ENCODE measurements around the gene B3GALT6.

Gene B3GALT6

GRCh38 chr1:1230656-1231399 lies 1.2 kb upstream of the B3GALT6 start:
- H3K4me3 ChIP-seq (replicated peaks; ENCODE audit: insufficient read depth, low read length) = peak overlapping the region; percentile 89
- no peaks in the 10 kb centered on the region for H3K27me3 ChIP-seq (ENCODE audit: insufficient read depth, poor library complexity, severe bottlenecking)
- peak; percentile 26 to 32 for DNase-seq (ENCODE audit: low read depth in 1 of 2, low spot score in 1 of 2)
- H3K27ac ChIP-seq (replicated peaks) = peak overlapping the region; percentile 90
- TF ChIP-seq, protein P1, sequence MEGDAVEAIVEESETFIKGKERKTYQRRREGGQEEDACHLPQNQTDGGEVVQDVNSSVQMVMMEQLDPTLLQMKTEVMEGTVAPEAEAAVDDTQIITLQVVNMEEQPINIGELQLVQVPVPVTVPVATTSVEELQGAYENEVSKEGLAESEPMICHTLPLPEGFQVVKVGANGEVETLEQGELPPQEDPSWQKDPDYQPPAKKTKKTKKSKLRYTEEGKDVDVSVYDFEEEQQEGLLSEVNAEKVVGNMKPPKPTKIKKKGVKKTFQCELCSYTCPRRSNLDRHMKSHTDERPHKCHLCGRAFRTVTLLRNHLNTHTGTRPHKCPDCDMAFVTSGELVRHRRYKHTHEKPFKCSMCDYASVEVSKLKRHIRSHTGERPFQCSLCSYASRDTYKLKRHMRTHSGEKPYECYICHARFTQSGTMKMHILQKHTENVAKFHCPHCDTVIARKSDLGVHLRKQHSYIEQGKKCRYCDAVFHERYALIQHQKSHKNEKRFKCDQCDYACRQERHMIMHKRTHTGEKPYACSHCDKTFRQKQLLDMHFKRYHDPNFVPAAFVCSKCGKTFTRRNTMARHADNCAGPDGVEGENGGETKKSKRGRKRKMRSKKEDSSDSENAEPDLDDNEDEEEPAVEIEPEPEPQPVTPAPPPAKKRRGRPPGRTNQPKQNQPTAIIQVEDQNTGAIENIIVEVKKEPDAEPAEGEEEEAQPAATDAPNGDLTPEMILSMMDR (IDR thresholded peaks at IDR 0.05; ENCODE audit: insufficient read depth, low read length) = no peak
- peak; percentile 34; the same call in 1 of the 2 replicates for TF ChIP-seq POLR2AphosphoS5 (IDR thresholded peaks at IDR 0.05; ENCODE audit: low read depth)
- 0 out of 2 replicates have a peak, but pooled peaks have one; percentile 9 for TF ChIP-seq GABPA (IDR thresholded peaks at IDR 0.05; ENCODE audit: low read depth)
- TF ChIP-seq REST (IDR thresholded peaks at IDR 0.05; ENCODE audit: insufficient replicate concordance, low read depth) = no peak

DNA sequence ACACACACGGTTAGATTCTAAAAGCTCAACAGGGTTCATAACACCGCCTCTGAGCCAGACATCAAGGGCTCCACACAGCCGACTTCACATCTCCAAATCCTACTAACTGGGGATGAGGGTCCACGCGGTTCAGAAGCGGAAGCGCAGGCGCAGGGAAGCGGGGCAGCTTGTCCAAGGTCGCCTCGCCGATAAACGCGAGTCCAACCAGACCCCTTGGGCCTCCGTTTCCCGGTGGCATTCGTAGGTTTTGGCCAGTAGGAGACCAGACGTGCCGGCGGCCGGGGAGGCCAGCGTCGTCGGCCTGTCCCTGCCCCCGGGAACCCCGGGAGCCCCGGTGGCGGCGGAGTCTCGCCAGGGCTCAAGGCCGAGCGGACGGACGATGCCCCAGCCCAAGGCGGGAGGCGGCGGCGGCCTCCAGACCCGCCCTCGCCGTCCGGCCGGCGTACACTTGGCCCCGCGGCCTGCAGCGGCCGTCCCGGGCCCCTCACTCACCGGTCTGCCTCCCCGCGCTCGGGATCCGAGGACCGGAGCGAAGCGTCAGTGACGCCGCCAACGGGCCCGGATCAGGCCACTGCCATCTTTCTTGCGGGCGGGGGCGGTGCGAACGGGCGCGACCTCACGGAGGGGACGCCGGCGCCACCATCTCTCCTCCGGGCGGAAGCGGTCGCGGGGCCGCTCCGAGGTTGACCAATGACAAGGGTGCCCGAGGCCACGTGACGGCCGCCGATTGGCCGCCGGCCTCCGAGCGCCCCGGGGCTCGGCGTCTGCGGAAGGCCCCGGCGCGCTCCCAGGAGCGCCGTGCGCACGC lies 433 bp upstream of the B3GALT6 start, which contains the start of gene SDF4:
Gene SDF4, minus strand, starts transcription at position 602 of the 808 bp plus-strand sequence. CDS start 3,229 bp downstream, outside the sequence.
- H3K27me3 ChIP-seq (ENCODE audit: insufficient read depth, poor library complexity, severe bottlenecking) = no peaks in the 10 kb centered on the region
- peak; percentile 52; the same call in 1 of the 2 replicates for TF ChIP-seq SPI1 (IDR thresholded peaks at IDR 0.05; ENCODE audit: borderline replicate concordance, low read depth)
- TF ChIP-seq, protein P1 (IDR thresholded peaks at IDR 0.05; ENCODE audit: insufficient read depth, low read length) = no peak
- peak; percentile 64; the same call in 1 of the 2 replicates for TF ChIP-seq POLR2AphosphoS5 (IDR thresholded peaks at IDR 0.05; ENCODE audit: low read depth)
- TF ChIP-seq REST (IDR thresholded peaks at IDR 0.05; ENCODE audit: insufficient replicate concordance, low read depth) = no peak
- H3K4me3 ChIP-seq (replicated peaks; ENCODE audit: insufficient read depth, low read length) = peak within 1 kb of the TSS; percentile 89
- peak within 1 kb of the TSS; percentile 90 for H3K27ac ChIP-seq (replicated peaks)
- DNase-seq (ENCODE audit: low read depth in 1 of 2, low spot score in 1 of 2) = peak; percentile 93 to 95

DNA sequence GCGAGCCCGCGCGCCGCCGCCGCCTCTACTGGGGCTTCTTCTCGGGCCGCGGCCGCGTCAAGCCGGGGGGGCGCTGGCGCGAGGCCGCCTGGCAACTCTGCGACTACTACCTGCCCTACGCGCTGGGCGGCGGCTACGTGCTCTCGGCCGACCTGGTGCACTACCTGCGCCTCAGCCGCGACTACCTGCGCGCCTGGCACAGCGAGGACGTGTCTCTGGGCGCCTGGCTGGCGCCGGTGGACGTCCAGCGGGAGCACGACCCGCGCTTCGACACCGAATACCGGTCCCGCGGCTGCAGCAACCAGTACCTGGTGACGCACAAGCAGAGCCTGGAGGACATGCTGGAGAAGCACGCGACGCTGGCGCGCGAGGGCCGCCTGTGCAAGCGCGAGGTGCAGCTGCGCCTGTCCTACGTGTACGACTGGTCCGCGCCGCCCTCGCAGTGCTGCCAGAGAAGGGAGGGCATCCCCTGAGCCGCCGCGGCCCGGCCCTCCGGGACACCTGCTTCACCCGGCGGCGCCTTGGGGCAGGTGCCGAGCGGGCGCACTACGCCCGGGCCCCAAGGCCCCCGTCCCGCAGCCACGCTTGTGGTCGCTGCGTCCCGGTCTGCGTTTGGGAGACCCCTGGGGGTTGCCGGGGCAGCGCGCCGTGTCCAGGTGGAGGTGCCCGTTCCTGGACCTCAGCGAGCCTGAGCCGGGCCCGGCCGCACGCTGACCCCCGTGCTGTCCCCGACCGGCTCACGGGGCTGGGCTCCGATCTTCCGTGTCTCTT lies 944 bp downstream of the B3GALT6 start:
- Histone ChIP-seq H3K27me3 (ENCODE audit: insufficient read depth, poor library complexity, severe bottlenecking) (peaks cover 10% of the 10 kb centered on the region), H3K4me3 (replicated peaks; ENCODE audit: insufficient read depth, low read length) (peak overlapping the region; percentile 15), H3K27ac (replicated peaks) (no peak overlapping the region)
- TF ChIP-seq GABPA (IDR thresholded peaks at IDR 0.05; ENCODE audit: low read depth) (no peak), POLR2AphosphoS5 (IDR thresholded peaks at IDR 0.05; ENCODE audit: low read depth) (no peak), REST (IDR thresholded peaks at IDR 0.05; ENCODE audit: insufficient replicate concordance, low read depth) (no peak), SPI1 (IDR thresholded peaks at IDR 0.05; ENCODE audit: borderline replicate concordance, low read depth) (no peak)
- TF ChIP-seq, protein P1 (IDR thresholded peaks at IDR 0.05; ENCODE audit: insufficient read depth, low read length) = no peak
- no peak for DNase-seq (ENCODE audit: low read depth in 1 of 2, low spot score in 1 of 2)

Data from HL-60 (cell line).